Keratinocyte (primary cell): Measurements from ENCODE around the gene MGMT.

ENCODE experiments used
- CTCF ChIP-seq, 3 experiments: IDR thresholded peaks in 1 of 3; conservative IDR thresholded peaks in 1 of 3; optimal IDR thresholded peaks in 1 of 3; 2 replicates in 2 of 3; 3 replicates in 1 of 3; pipeline versions ENCODE3 to v1.5.1; 2011; ENCODE audit warnings: low read length in 3 of 3, mild to moderate bottlenecking in 3 of 3, moderate library complexity in 2 of 3, control low read depth in 1 of 3, inconsistent platforms in 1 of 3; ENCODE audit not compliant: insufficient read depth in 2 of 3; ENCODE audit errors: extremely low read depth in 1 of 3
- EZH2 ChIP-seq: IDR thresholded peaks from one replicate; pipeline ENCODE4 v1.6.1; 2012; ENCODE audit warnings: inconsistent platforms, mild to moderate bottlenecking, low read length, moderate library complexity

GRCh38 chr10:129758207-129759021, 291.4 kb downstream of the MGMT start:
- TF ChIP-seq EZH2 (no peak), CTCF (optimal IDR thresholded peaks at IDR 0.05 in 1 of 3, IDR thresholded peaks at IDR 0.05 in 1 of 3, conservative IDR thresholded peaks at IDR 0.05 in 1 of 3; ENCODE audit: extremely low read depth in 1 of 3, insufficient read depth in 2 of 3, low read length in 3 of 3) (no peak)
